T-helper 2 cell treated with Interferon-gamma antibody and Interleukin-4, amounts not matched to agents 5 μg/mL and 100 μg/mL, for 36 hours (primary cell): ENCODE results near the gene GIMAP6.
"Not testable (repeated sequence)": the region's sequence is repeated elsewhere in the genome, so short reads cannot be mapped to it uniquely, and the experiment has no call there.

Experiments
- DNase-seq: peaks from one replicate; pipeline ENCODE4 v3.0.0; 2021; ENCODE audit warnings: low spot score
- H3K27ac Mint-ChIP-seq: one replicate; pipeline ENCODE4 v1.8.0; 2021; ENCODE audit warnings: mild to moderate bottlenecking, mixed read lengths
- H3K27me3 Mint-ChIP-seq: one replicate; pipeline ENCODE4 v1.8.0; 2021; ENCODE audit warnings: low read depth, mixed read lengths
- H3K36me3 Mint-ChIP-seq: one replicate; pipeline ENCODE4 v1.8.0; 2021; ENCODE audit warnings: low read depth, mixed read lengths
- H3K4me1 Mint-ChIP-seq: one replicate; pipeline ENCODE4 v1.8.0; 2021; ENCODE audit warnings: low read depth, mixed read lengths
- H3K4me3 Mint-ChIP-seq: one replicate; pipeline ENCODE4 v1.8.0; 2022; ENCODE audit warnings: mild to moderate bottlenecking, moderate library complexity, mixed read lengths
- H3K9me3 Mint-ChIP-seq: one replicate; pipeline ENCODE4 v1.8.0; 2021; ENCODE audit warnings: mixed read lengths

Gene GIMAP6

DNA sequence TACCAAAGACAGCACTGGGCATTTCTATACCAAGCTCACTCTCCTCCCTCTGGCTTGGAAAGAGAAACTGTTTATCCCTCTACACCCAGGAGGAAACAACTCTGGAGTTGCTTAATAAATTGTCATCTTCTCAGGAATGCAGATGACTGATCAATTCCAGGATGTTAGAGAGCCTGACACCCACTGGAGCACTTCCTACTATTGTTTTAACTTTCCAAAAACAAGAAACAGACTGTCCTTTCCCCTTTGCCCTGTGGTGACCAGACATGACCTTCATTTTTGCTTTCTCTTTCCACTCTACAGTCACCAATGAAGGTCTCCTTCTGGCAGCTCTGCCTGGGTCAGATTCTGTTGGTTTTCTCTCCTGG, 45.4 kb downstream of the GIMAP6 start:
- H3K4me1 Mint-ChIP-seq = peaks cover 34% of the 10 kb centered on the region
- H3K9me3 Mint-ChIP-seq = peaks cover 43% of the 10 kb centered on the region
- peak overlapping the region; percentile 54 for H3K4me3 Mint-ChIP-seq
- DNase-seq = no peak
- H3K27me3 Mint-ChIP-seq = no peaks in the 10 kb centered on the region
- peaks cover 36% of the 10 kb centered on the region for H3K36me3 Mint-ChIP-seq
- peak overlapping the region; percentile 52 for H3K27ac Mint-ChIP-seq

DNA sequence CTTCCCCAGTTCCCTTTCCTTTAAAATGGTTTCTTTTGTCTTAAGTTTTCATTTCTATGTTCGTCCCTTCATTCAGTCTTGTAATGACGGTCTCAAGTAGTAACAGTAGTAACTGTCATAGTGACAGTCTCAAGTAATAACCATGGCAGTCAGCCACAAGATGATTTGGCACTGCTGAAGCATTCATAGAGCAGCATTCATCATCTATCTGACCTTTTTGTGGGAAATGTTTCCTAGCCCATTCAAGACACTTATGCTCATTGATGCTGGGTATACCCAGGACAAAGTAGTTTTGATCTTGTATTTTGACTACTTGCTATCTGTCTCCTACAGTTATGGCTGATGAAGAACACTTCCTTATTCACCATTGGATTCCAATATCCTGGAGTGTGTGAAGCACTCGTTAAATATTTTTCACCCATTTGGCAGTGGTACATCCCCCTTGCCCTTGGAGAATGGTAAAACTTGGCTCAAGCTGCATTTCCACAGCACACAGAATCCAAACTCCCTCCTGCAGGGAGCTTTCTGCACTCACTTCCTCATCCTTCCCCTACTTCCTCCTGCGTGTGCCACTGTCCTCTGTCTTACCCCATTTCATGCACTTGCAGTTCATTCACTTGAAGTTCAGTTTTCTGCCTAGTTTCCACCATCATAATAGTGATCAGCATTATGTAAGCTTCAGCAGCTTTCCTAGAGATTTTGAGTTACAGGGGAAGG, 46.0 kb downstream of the GIMAP6 start:
- Mint-ChIP-seq H3K27me3 (no peaks in the 10 kb centered on the region), H3K4me3 (peak overlapping the region; percentile 54), H3K9me3 (peaks cover 39% of the 10 kb centered on the region), H3K4me1 (peaks cover 34% of the 10 kb centered on the region), H3K27ac (peak overlapping the region; percentile 52), H3K36me3 (peaks cover 36% of the 10 kb centered on the region)
- DNase-seq = no peak

DNA sequence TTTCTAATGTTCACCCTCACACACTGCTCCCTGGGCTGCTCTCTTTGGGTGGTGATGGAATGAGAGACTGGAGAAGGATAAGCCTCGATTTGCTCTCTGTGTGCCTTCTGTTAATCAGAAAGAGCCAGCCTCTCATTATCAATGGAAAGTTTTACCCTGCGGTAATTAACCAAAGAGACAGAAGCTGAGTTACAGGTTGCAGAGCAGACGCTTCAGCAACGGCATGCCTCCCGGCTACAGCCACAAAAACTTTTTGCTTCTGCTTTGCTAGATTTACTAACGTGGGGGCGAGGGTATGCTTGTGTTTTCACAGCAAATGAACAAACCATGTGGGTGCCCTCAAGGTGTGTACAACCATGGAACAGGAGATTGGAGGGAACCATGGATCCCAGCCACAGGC, 47.0 kb downstream of the GIMAP6 start:
- DNase-seq = no peak
- Mint-ChIP-seq H3K27me3 (no peaks in the 10 kb centered on the region), H3K4me1 (peaks cover 34% of the 10 kb centered on the region), H3K9me3 (peaks cover 39% of the 10 kb centered on the region), H3K36me3 (peaks cover 40% of the 10 kb centered on the region), H3K27ac (peak overlapping the region; percentile 42), H3K4me3 (peak overlapping the region; percentile 18)

DNA sequence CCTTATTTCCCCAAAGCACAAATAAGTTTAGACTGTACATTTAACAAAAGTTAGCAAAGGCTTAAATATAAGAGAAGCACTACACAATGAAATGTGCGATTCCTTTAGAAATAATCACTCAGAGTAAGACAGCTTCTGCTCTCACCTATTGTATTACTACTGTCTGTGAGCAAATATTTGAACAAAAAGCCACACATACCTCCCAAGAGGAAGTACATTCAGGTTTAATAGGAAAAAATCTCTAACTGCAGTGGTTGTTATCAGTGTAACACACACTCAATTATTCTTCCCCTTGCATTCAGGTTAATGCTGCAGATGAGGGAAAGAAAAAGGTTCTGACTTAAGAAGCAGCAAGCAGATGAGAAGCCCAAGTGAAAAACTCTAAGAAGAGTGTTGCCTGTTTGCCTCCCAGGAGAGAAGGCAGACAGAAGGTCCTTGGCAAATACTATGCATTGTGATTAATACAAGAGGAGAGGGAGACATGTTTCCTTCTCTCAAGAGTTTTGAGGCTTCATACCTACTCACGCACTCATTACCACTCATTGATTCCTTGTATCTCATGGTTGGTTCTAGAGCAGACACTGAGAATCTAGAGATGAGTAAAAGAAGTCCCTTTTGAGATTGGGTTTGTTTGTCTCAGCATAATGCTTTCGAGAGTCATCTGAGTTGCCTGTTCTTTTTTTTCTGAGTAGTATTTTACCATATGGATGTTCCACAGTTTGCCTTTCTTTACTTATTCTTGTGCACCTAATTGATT, 51.4 kb downstream of the GIMAP6 start:
- H3K27ac Mint-ChIP-seq = peak overlapping the region; percentile 45
- H3K9me3 Mint-ChIP-seq = peaks cover 60% of the 10 kb centered on the region
- no peak for DNase-seq
- H3K36me3 Mint-ChIP-seq = peaks cover 74% of the 10 kb centered on the region
- no peaks in the 10 kb centered on the region for H3K27me3 Mint-ChIP-seq
- peaks cover 32% of the 10 kb centered on the region for H3K4me1 Mint-ChIP-seq
- peak overlapping the region; percentile 19 for H3K4me3 Mint-ChIP-seq

DNA sequence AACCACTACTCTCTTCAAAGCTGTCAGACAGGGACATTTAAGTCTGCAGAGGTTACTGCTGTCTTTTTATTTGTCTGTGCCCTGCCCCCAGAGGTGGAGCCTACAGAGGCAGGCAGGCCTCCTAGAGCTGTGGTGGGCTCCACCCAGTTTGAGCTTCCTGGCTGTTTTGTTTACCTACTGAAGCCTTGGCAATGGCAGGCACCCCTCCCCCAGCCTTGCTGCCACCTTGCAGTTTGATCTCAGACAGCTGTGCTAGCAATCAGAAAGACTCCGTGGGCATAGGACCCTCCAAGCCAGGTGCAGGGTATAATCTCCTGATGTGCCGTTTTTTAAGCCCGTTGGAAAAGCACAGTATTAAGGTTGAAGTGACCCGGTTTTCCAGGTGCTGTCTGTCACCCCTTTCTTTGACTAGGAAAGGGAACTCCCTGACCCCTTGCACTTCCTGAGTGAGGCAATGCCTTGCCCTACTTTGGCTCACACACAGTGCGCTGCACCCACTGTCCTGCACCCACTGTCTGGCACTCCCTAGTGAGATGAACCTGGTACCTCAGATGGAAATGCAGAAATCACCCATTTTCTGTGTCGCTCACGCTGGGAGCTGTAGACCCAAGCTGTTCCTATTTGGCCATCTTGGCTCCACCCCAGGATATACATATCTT, 52.1 kb downstream of the GIMAP6 start:
- Mint-ChIP-seq H3K4me1 (peaks cover 28% of the 10 kb centered on the region), H3K9me3 (peaks cover 64% of the 10 kb centered on the region), H3K4me3 (peak overlapping the region; percentile 19), H3K27ac (peak overlapping the region; percentile 45), H3K36me3 (peaks cover 81% of the 10 kb centered on the region)
- DNase-seq, H3K27me3 Mint-ChIP-seq: not testable (repeated sequence)
